Stimulated activated memory B cell treated with anti-CD40 and anti-IgM and Interleukin-4, amounts not matched to agents 10 μg/mL and 1 μg/mL and 100 μg/mL, for 72 hours (primary cell): ENCODE results near the gene SEMA4C.
A peak's percentile ranks its signal among the peaks of the same experiment; 100 is the strongest.
"Not testable (repeated sequence)": the region's sequence is repeated elsewhere in the genome, so short reads cannot be mapped to it uniquely, and the experiment has no call there.

Experiments
- ATAC-seq: fragments of 150-1000 bp; cut with Tn5 transposase; 2 replicates; pipeline ENCODE4 v1.10.0; 2021
- H3K27ac Mint-ChIP-seq: one replicate; pipeline ENCODE4 v1.8.0; 2022; ENCODE audit warnings: mild to moderate bottlenecking, mixed read lengths
- H3K27me3 Mint-ChIP-seq: one replicate; pipeline ENCODE4 v1.8.0; 2022; ENCODE audit warnings: mixed read lengths
- H3K36me3 Mint-ChIP-seq: one replicate; pipeline ENCODE4 v1.8.0; 2022; ENCODE audit warnings: mixed read lengths
- H3K4me1 Mint-ChIP-seq: one replicate; pipeline ENCODE4 v1.8.0; 2022; ENCODE audit warnings: mixed read lengths
- H3K4me3 Mint-ChIP-seq: one replicate; pipeline ENCODE4 v1.8.0; 2022; ENCODE audit warnings: mild to moderate bottlenecking, moderate library complexity, mixed read lengths
- H3K9me3 Mint-ChIP-seq: one replicate; pipeline ENCODE4 v1.8.0; 2022; ENCODE audit warnings: mixed read lengths

Gene SEMA4C

GRCh38 chr2:96889502-96889901 is 19.6 kb upstream of the SEMA4C start:
- H3K4me3 Mint-ChIP-seq, H3K36me3 Mint-ChIP-seq, H3K9me3 Mint-ChIP-seq, H3K27me3 Mint-ChIP-seq, ATAC-seq, H3K27ac Mint-ChIP-seq: not testable (repeated sequence)
- H3K4me1 Mint-ChIP-seq = peaks cover 23% of the 10 kb centered on the region

DNA sequence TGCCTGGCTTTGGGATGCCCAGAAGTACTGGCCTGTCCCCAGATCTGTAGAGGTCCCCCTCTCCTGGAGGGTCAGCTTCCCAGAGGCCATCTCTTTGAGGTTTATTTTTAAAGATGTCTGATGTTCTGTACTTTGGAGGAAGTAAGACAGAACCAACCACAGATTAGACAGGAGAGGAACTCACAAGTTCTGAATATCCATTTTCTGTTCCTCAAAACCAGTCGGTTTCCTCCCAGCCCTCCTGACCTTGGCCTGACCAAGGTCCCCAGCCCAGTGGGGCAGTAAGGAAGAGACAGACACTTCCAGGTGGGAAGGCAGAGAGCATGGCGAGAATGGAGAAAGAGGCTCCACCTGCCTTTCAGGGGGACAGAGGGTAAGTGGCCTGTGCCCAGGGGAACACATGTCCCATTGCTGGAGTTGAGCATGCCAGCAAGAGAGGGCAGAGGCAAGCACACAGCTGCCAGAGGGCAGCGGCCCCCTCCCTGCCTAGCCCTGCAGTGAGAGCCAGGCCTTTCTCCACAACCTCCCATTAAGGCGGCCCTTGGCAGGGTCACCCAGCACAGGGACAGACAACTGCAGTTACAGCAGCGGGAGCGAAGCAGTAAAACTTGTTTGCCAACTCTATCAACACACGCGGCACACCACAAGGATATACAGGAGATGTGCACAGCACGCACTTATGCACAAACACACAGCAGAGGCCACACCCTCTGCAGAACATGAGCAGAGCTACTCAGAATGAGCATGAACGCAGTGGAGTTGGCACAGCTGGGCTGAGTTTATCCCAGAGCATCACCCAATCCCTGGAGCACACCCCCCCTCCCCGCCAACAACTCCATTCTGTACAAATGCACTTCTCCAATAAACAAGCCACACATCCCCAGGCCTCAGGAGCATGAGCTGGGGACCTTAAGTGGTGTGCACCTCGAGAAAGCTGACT is 18.5 kb upstream of the SEMA4C start:
- H3K9me3 Mint-ChIP-seq = no peaks in the 10 kb centered on the region
- no peak overlapping the region for H3K4me3 Mint-ChIP-seq
- H3K4me1 Mint-ChIP-seq = peaks cover 23% of the 10 kb centered on the region
- H3K27me3 Mint-ChIP-seq = no peaks in the 10 kb centered on the region
- peak; percentile 70 for ATAC-seq
- H3K36me3 Mint-ChIP-seq = no peaks in the 10 kb centered on the region
- H3K27ac Mint-ChIP-seq = peak overlapping the region; percentile 7

DNA sequence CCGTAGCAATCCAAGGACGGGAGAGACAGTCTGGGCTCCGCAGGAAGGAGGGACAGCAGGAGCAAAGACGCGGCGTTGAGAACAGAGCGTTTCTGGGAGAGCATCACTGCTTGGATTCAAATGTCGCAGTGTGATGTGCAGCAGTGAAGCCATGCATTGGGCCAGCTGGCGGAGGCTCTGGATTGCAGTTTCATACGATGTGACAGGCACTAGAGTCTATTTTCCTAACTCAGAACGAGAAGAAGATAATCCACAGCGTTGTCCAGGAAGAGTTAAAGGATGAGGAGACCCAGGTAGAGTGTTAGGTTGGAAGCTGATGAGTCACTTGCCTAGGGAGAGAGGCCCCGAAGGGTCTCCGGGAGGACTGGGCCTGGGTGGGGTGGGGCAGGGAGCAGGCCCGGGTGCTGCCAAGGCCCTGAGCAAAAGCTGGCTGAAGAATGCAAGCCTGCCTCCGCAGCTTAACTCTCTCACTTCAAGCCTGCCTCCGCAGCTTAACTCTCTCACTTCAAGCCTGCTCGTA is 17.7 kb upstream of the SEMA4C start:
- Mint-ChIP-seq H3K4me1 (peaks cover 23% of the 10 kb centered on the region), H3K36me3 (no peaks in the 10 kb centered on the region), H3K27ac (peak overlapping the region; percentile 50), H3K27me3 (no peaks in the 10 kb centered on the region), H3K4me3 (no peak overlapping the region), H3K9me3 (no peaks in the 10 kb centered on the region)
- ATAC-seq = no peak

- Mint-ChIP-seq H3K9me3 (no peaks in the 10 kb centered on the region), H3K4me1 (peaks cover 23% of the 10 kb centered on the region), H3K27me3 (no peaks in the 10 kb centered on the region), H3K4me3 (no peak overlapping the region), H3K36me3 (no peaks in the 10 kb centered on the region), H3K27ac (no peak overlapping the region)
- ATAC-seq = no peak
These were observed 15.8 kb upstream of the SEMA4C start for GRCh38 chr2:96885432-96886347.

GRCh38 chr2:96884299-96885094 is 14.6 kb upstream of the SEMA4C start:
- Mint-ChIP-seq H3K27me3 (no peaks in the 10 kb centered on the region), H3K9me3 (no peaks in the 10 kb centered on the region), H3K36me3 (no peaks in the 10 kb centered on the region), H3K4me1 (peaks cover 23% of the 10 kb centered on the region), H3K4me3 (no peak overlapping the region), H3K27ac (no peak overlapping the region)
- no peak for ATAC-seq

DNA sequence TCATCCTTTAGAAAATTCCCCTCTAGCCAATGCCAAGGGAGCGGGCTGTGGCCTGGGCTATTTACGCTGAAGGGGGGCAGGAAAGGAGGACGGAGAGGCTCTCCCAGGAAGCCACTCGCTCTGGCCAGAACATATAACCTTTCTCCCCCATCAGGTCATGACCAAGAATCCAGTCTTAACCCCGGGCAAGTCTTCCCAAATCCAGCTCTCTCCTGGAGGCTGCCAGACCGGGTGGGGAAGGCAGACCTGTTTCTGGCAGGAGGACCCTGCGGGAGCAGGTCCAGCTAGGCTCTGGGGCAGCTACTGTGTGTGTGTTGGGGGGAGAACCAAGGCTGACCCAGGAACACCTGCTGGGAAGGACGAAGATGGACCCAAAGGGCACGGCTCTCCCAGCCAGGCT is 13.4 kb upstream of the SEMA4C start:
- peaks cover 21% of the 10 kb centered on the region for H3K4me1 Mint-ChIP-seq
- H3K27me3 Mint-ChIP-seq = peaks cover 3% of the 10 kb centered on the region
- ATAC-seq = no peak
- H3K27ac Mint-ChIP-seq = no peak overlapping the region
- H3K4me3 Mint-ChIP-seq = no peak overlapping the region
- H3K36me3 Mint-ChIP-seq = no peaks in the 10 kb centered on the region
- no peaks in the 10 kb centered on the region for H3K9me3 Mint-ChIP-seq

GRCh38 chr2:96882906-96883305 is 13.0 kb upstream of the SEMA4C start:
- peaks cover 7% of the 10 kb centered on the region for H3K27me3 Mint-ChIP-seq
- no peak for ATAC-seq
- H3K4me3 Mint-ChIP-seq = no peak overlapping the region

DNA sequence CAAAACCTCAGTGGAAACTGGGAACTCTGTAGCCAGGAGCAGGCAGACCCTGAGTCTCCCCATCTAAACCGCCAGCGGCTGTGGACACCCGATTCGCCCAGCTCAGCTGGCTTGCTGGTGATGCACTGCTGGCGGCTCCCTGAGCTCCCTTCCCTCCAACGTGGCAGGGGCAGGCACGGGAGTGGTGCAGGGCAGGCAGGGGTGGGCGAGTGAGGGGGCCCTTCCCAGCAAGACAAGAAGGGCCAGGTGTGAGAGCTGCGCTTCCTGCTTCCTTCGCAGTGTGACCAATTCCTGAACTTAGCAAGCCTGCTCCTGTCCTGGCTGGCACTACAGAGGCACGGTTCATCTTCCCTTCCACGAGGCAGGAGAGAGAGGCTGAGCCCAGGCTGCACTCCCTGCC is 12.3 kb upstream of the SEMA4C start:
- peaks cover 19% of the 10 kb centered on the region for H3K4me1 Mint-ChIP-seq
- no peak overlapping the region for H3K27ac Mint-ChIP-seq
- H3K9me3 Mint-ChIP-seq = no peaks in the 10 kb centered on the region
- H3K4me3 Mint-ChIP-seq = no peak overlapping the region
- no peaks in the 10 kb centered on the region for H3K36me3 Mint-ChIP-seq
- H3K27me3 Mint-ChIP-seq = peaks cover 8% of the 10 kb centered on the region
- no peak for ATAC-seq

More at GRCh38 chr2:96882906-96883305, 13.0 kb upstream of the SEMA4C start:
- Mint-ChIP-seq H3K27ac (no peak overlapping the region), H3K9me3 (no peaks in the 10 kb centered on the region), H3K4me1 (peaks cover 21% of the 10 kb centered on the region), H3K36me3 (no peaks in the 10 kb centered on the region)

DNA sequence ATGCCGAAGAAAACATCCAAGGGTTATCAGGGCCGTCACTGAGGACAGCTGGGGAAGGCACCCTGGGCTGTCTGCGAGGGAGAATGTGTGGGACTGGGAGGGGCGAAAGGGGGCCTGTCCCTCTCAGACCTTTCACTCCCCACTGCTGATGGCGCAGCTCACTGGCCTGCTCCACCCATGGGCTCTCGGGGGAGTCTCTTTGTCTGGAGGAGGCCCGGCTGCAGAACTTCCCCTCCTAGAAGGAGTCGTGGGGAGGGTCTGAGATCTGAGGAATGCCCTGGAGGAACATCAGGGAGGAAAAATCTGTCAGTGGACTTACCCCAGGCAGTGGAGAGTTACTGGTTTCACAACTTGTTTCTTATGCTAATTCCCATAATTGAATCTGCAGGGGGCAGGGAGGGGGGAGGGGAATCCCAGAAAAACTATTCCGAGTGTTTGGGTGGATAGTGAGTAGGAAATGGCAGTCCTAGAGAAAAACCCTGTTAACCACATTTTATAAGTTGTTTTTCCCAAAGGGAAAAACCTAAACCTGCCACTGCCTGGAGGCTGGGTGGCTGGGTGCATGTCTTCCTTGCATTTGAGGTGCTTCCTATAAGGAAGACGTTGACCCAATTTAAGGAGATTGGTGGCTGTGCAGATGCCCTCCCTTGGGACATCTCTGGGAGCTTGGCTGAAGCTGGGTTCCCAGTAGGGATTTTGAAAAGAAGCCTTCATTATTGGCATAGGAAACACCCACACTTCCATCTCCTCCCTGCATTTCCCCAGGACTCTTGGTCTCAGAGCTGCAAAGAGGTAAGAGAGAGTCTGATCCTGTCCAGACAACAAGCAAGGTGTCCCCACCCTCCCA is 11.7 kb upstream of the SEMA4C start:
- no peak overlapping the region for H3K4me3 Mint-ChIP-seq
- no peaks in the 10 kb centered on the region for H3K9me3 Mint-ChIP-seq
- H3K27me3 Mint-ChIP-seq = peaks cover 8% of the 10 kb centered on the region
- no peak for ATAC-seq
- H3K4me1 Mint-ChIP-seq = peaks cover 20% of the 10 kb centered on the region
- peak overlapping the region; percentile 30 for H3K27ac Mint-ChIP-seq
- H3K36me3 Mint-ChIP-seq = no peaks in the 10 kb centered on the region

- H3K4me3 Mint-ChIP-seq = no peak overlapping the region
- H3K4me1 Mint-ChIP-seq = peaks cover 27% of the 10 kb centered on the region
- no peaks in the 10 kb centered on the region for H3K36me3 Mint-ChIP-seq
- no peak for ATAC-seq
- no peaks in the 10 kb centered on the region for H3K9me3 Mint-ChIP-seq
- H3K27ac Mint-ChIP-seq = peak overlapping the region; percentile 30
- H3K27me3 Mint-ChIP-seq = peaks cover 8% of the 10 kb centered on the region
These were observed 11.0 kb upstream of the SEMA4C start for GRCh38 chr2:96880891-96881273.

- no peaks in the 10 kb centered on the region for H3K36me3 Mint-ChIP-seq
- H3K27ac Mint-ChIP-seq = no peak overlapping the region
- no peaks in the 10 kb centered on the region for H3K9me3 Mint-ChIP-seq
- peaks cover 8% of the 10 kb centered on the region for H3K27me3 Mint-ChIP-seq
- peaks cover 40% of the 10 kb centered on the region for H3K4me1 Mint-ChIP-seq
- H3K4me3 Mint-ChIP-seq = no peak overlapping the region
- no peak for ATAC-seq
These were observed 9.7 kb upstream of the SEMA4C start for GRCh38 chr2:96879545-96880040.

DNA sequence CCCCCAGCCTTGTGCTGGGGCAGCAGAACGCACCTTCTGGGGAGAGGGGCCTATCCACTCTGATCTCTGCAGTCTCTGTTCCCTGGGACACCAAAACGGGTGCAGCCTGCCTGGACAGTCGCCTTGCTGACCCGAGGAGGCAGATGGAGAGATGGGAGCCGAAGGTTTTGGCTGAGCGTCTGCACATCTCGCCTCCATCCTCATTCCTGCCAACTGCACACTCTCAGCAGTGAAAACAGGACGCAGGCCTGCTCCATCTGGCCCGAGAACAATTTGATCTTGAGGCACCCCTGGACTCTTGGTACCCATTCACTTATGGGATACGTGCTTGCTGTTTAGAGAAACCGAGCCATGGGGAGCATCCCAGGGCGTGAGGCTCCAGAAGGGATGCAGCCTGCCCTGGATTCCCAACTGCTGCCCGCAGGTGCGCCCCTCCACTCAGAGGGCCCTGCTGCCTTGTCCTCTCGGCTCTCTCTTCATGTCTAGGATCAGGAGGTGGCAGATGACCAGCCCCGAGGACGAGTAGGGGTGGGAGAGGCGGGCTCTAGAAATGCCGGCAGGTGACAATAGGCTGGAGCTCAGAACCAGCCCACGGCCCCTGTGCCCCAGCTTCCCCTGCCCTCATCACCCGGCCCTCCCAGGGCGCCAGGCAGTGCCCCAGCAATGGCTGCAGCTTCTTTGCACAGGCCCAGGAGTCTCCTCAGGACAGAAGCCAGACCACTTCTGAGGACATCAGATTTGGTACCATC is 9.1 kb upstream of the SEMA4C start:
- Mint-ChIP-seq H3K27me3 (peaks cover 8% of the 10 kb centered on the region), H3K27ac (no peak overlapping the region), H3K4me3 (no peak overlapping the region), H3K4me1 (peaks cover 46% of the 10 kb centered on the region), H3K9me3 (no peaks in the 10 kb centered on the region), H3K36me3 (no peaks in the 10 kb centered on the region)
- no peak for ATAC-seq

- H3K9me3 Mint-ChIP-seq = no peaks in the 10 kb centered on the region
- H3K27ac Mint-ChIP-seq = peak overlapping the region; percentile 31
- ATAC-seq = no peak
- H3K4me1 Mint-ChIP-seq = peaks cover 54% of the 10 kb centered on the region
- no peaks in the 10 kb centered on the region for H3K36me3 Mint-ChIP-seq
- no peak overlapping the region for H3K4me3 Mint-ChIP-seq
- peaks cover 8% of the 10 kb centered on the region for H3K27me3 Mint-ChIP-seq
These were observed 8.3 kb upstream of the SEMA4C start for GRCh38 chr2:96878171-96878570.
